NCI-H2171 treated with DMSO at 0.1 percent for 48 hours (cell line): Measurements from ENCODE around the gene STAT4.

Experiments used
- DNase-seq: peaks from one replicate; lab custom pipeline; 2025; lab: John Stamatoyannopoulos, UW

The STAT4 gene

GRCh38 chr2:191173206-191173605 is 22.4 kb upstream of the STAT4 start:
- DNase-seq: no peak

- no peak for DNase-seq
Measured at GRCh38 chr2:191171708-191172355, 21.0 kb upstream of the STAT4 start.

GRCh38 chr2:191171286-191171685 is 20.5 kb upstream of the STAT4 start:
- DNase-seq: no peak

GRCh38 chr2:191170773-191171172 is 20.0 kb upstream of the STAT4 start:
- DNase-seq: no peak

GRCh38 chr2:191170301-191170636 is 19.5 kb upstream of the STAT4 start:
- DNase-seq: no peak

GRCh38 chr2:191169456-191170300 is 18.9 kb upstream of the STAT4 start:
- no peak for DNase-seq

- no peak for DNase-seq
Measured at GRCh38 chr2:191167766-191168165, 17.0 kb upstream of the STAT4 start.

GRCh38 chr2:191166756-191167445 is 16.1 kb upstream of the STAT4 start:
- no peak for DNase-seq

GRCh38 chr2:191166111-191166755 is 15.4 kb upstream of the STAT4 start:
- DNase-seq: peak; percentile 68

GRCh38 chr2:191165176-191165643 is 14.4 kb upstream of the STAT4 start:
- DNase-seq: peak; percentile 68

- no peak for DNase-seq
Measured at GRCh38 chr2:191158747-191159146, 8.0 kb upstream of the STAT4 start.

GRCh38 chr2:191158193-191158592 is 7.4 kb upstream of the STAT4 start:
- DNase-seq: no peak

GRCh38 chr2:191155608-191156071 is 4.8 kb upstream of the STAT4 start:
- DNase-seq: peak; percentile 66

GRCh38 chr2:191153716-191154115 is 2.9 kb upstream of the STAT4 start:
- no peak for DNase-seq

GRCh38 chr2:191152482-191153240 is 1.9 kb upstream of the STAT4 start:
- no peak for DNase-seq

GRCh38 chr2:191151331-191151730 is 537 bp upstream of the STAT4 start:
- DNase-seq: no peak

- DNase-seq: peak; percentile 28
Measured at GRCh38 chr2:191150230-191150599, 579 bp downstream of the STAT4 start.

- no peak for DNase-seq
Measured at GRCh38 chr2:191149391-191149790, 1.4 kb downstream of the STAT4 start.

GRCh38 chr2:191148791-191149190 is 2.0 kb downstream of the STAT4 start:
- DNase-seq: no peak

- DNase-seq: no peak
Measured at GRCh38 chr2:191148281-191148680, 2.5 kb downstream of the STAT4 start.

GRCh38 chr2:191145769-191146471 is 4.9 kb downstream of the STAT4 start:
- DNase-seq: no peak
